ENCODE results near the gene RAB9B.

- TF ChIP-seq CTCF (IDR thresholded peaks at IDR 0.05) (no peak), POLR2A (IDR thresholded peaks at IDR 0.05) (no peak)
These were observed 40.8 kb downstream of the RAB9B start for GRCh38 chrX:103791228-103791627.
